Neuron (in vitro differentiated cells): ENCODE data around the gene TTC28.

Experiments
- H2AFZ ChIP-seq: one replicate; pipeline ENCODE4 v1.6.1; 2013; ENCODE audit warnings: low read depth, mild to moderate bottlenecking, inconsistent platforms, low read length, moderate library complexity
- H3K27me3 ChIP-seq: one replicate; pipeline ENCODE4 v1.6.1; 2013; ENCODE audit warnings: low read length; ENCODE audit not compliant: insufficient read depth
- H3K36me3 ChIP-seq: one replicate; pipeline ENCODE4 v1.6.1; 2013; ENCODE audit warnings: low read length; ENCODE audit not compliant: insufficient read depth
- H3K4me1 ChIP-seq: one replicate; pipeline ENCODE4 v1.6.1; 2013; ENCODE audit warnings: low read length; ENCODE audit not compliant: insufficient read depth
- H3K4me3 ChIP-seq: 2 replicates; pipeline ENCODE4 v1.5.1; 2013; ENCODE audit warnings: mild to moderate bottlenecking, low read length, moderate library complexity
- H3K9me3 ChIP-seq: one replicate; pipeline ENCODE4 v1.6.1; 2013; ENCODE audit warnings: low read length

Gene TTC28

GRCh38 chr22:27998511-27999410 lies 680.9 kb downstream of the TTC28 start:
- H3K36me3 ChIP-seq = peaks cover 59% of the 10 kb centered on the region

GRCh38 chr22:27997538-27997937 lies 682.1 kb downstream of the TTC28 start:
- Histone ChIP-seq H3K4me1 (no peaks in the 10 kb centered on the region), H3K36me3 (peaks cover 69% of the 10 kb centered on the region), H3K9me3 (no peaks in the 10 kb centered on the region), H3K27me3 (no peaks in the 10 kb centered on the region), H2AFZ (no peak overlapping the region), H3K4me3 (no peak overlapping the region)

More at GRCh38 chr22:27998511-27999410, 680.9 kb downstream of the TTC28 start:
- H3K4me3 ChIP-seq = no peak overlapping the region
- no peaks in the 10 kb centered on the region for H3K4me1 ChIP-seq
- H2AFZ ChIP-seq = no peak overlapping the region
- no peaks in the 10 kb centered on the region for H3K27me3 ChIP-seq
- H3K9me3 ChIP-seq = no peaks in the 10 kb centered on the region

- Histone ChIP-seq H2AFZ (no peak overlapping the region), H3K9me3 (no peaks in the 10 kb centered on the region), H3K36me3 (peaks cover 72% of the 10 kb centered on the region), H3K4me3 (no peak overlapping the region), H3K27me3 (no peaks in the 10 kb centered on the region), H3K4me1 (no peaks in the 10 kb centered on the region)
Observed at GRCh38 chr22:27996981-27997380, 682.7 kb downstream of the TTC28 start.

- H3K4me3 ChIP-seq = no peak overlapping the region
- no peaks in the 10 kb centered on the region for H3K9me3 ChIP-seq
- H3K36me3 ChIP-seq = peaks cover 73% of the 10 kb centered on the region
- H3K27me3 ChIP-seq = no peaks in the 10 kb centered on the region
- no peaks in the 10 kb centered on the region for H3K4me1 ChIP-seq
- H2AFZ ChIP-seq = no peak overlapping the region
Observed at GRCh38 chr22:27996529-27996925, 683.1 kb downstream of the TTC28 start.

GRCh38 chr22:27995801-27996528 lies 683.7 kb downstream of the TTC28 start:
- no peak overlapping the region for H2AFZ ChIP-seq
- no peaks in the 10 kb centered on the region for H3K4me1 ChIP-seq
- peaks cover 74% of the 10 kb centered on the region for H3K36me3 ChIP-seq
- H3K4me3 ChIP-seq = no peak overlapping the region
- no peaks in the 10 kb centered on the region for H3K27me3 ChIP-seq
- no peaks in the 10 kb centered on the region for H3K9me3 ChIP-seq

GRCh38 chr22:27994481-27995331 lies 684.9 kb downstream of the TTC28 start:
- Histone ChIP-seq H3K4me1 (no peaks in the 10 kb centered on the region), H3K4me3 (no peak overlapping the region), H2AFZ (no peak overlapping the region), H3K36me3 (peaks cover 82% of the 10 kb centered on the region), H3K9me3 (no peaks in the 10 kb centered on the region), H3K27me3 (no peaks in the 10 kb centered on the region)

- Histone ChIP-seq H2AFZ (no peak overlapping the region), H3K9me3 (no peaks in the 10 kb centered on the region), H3K36me3 (peaks cover 78% of the 10 kb centered on the region), H3K4me1 (no peaks in the 10 kb centered on the region), H3K27me3 (no peaks in the 10 kb centered on the region), H3K4me3 (no peak overlapping the region)
Observed at GRCh38 chr22:27993774-27994350, 685.8 kb downstream of the TTC28 start.

- Histone ChIP-seq H3K4me1 (no peaks in the 10 kb centered on the region), H2AFZ (no peak overlapping the region), H3K27me3 (no peaks in the 10 kb centered on the region), H3K4me3 (no peak overlapping the region), H3K36me3 (peaks cover 76% of the 10 kb centered on the region), H3K9me3 (no peaks in the 10 kb centered on the region)
Observed at GRCh38 chr22:27993201-27993635, 686.4 kb downstream of the TTC28 start.

GRCh38 chr22:27992294-27993165 lies 687.1 kb downstream of the TTC28 start:
- H3K36me3 ChIP-seq = peaks cover 70% of the 10 kb centered on the region
- no peak overlapping the region for H3K4me3 ChIP-seq
- no peaks in the 10 kb centered on the region for H3K27me3 ChIP-seq
- no peaks in the 10 kb centered on the region for H3K9me3 ChIP-seq
- no peak overlapping the region for H2AFZ ChIP-seq
- no peaks in the 10 kb centered on the region for H3K4me1 ChIP-seq

- Histone ChIP-seq H3K27me3 (no peaks in the 10 kb centered on the region), H3K4me3 (no peak overlapping the region), H3K36me3 (peaks cover 69% of the 10 kb centered on the region), H3K4me1 (no peaks in the 10 kb centered on the region), H3K9me3 (no peaks in the 10 kb centered on the region), H2AFZ (no peak overlapping the region)
Observed at GRCh38 chr22:27991586-27992293, 687.9 kb downstream of the TTC28 start.

- H2AFZ ChIP-seq = no peak overlapping the region
- H3K36me3 ChIP-seq = peaks cover 70% of the 10 kb centered on the region
- no peak overlapping the region for H3K4me3 ChIP-seq
- H3K27me3 ChIP-seq = no peaks in the 10 kb centered on the region
- H3K9me3 ChIP-seq = no peaks in the 10 kb centered on the region
- no peaks in the 10 kb centered on the region for H3K4me1 ChIP-seq
Observed at GRCh38 chr22:27990879-27991278, 688.8 kb downstream of the TTC28 start.
